Liver (tissue), 9 donors: ENCODE data around the gene FCRL5. TPM values are rescaled to one million over a fixed set of nuclear protein-coding genes. Genes with fewer than 3 reads are reported as not detected.

ENCODE experiments used
- DNase-seq: peaks from one replicate; pipeline ENCODE4 v3.0.0-alpha.2; 2017; ENCODE audit warnings: low spot score
- H3K27ac ChIP-seq, 2 donors: one replicate each; pipeline ENCODE4 v1.7.0; 2013; ENCODE audit warnings: inconsistent platforms in 2 of 2, low read length in 2 of 2, control low read depth in 1 of 2, low read depth in 1 of 2, mild to moderate bottlenecking in 1 of 2
- H3K27me3 ChIP-seq, 4 donors: one replicate each; pipeline versions ENCODE4 v1.6.1 to v1.7.0; 2013; ENCODE audit warnings: low read length in 3 of 4, inconsistent platforms in 1 of 4, mild to moderate bottlenecking in 1 of 4, moderate library complexity in 1 of 4; ENCODE audit not compliant: control insufficient read depth in 4 of 4, insufficient read depth in 4 of 4
- H3K36me3 ChIP-seq, 4 donors: one replicate each; pipeline versions ENCODE4 v1.6.1 to v1.7.0; 2013; ENCODE audit warnings: low read length in 3 of 4, mild to moderate bottlenecking in 3 of 4, low read depth in 1 of 4, moderate library complexity in 1 of 4; ENCODE audit not compliant: control insufficient read depth in 4 of 4, insufficient read depth in 3 of 4
- H3K4me1 ChIP-seq, 4 donors: one replicate each; pipeline versions ENCODE4 v1.6.1 to v1.7.0; 2013; ENCODE audit warnings: low read length in 3 of 4, mild to moderate bottlenecking in 3 of 4, moderate library complexity in 1 of 4; ENCODE audit not compliant: control insufficient read depth in 4 of 4, insufficient read depth in 4 of 4
- H3K4me3 ChIP-seq, 3 donors: one replicate each; pipeline versions ENCODE4 v1.6.1 to v1.7.0; 2013; ENCODE audit warnings: low read length in 3 of 3, control low read depth in 1 of 3, low read depth in 1 of 3, mild to moderate bottlenecking in 1 of 3
- H3K9ac ChIP-seq, 2 donors: one replicate each; pipeline ENCODE4 v1.7.0; 2013; ENCODE audit warnings: low read length in 2 of 2, mild to moderate bottlenecking in 2 of 2, moderate library complexity in 2 of 2, control low read depth in 1 of 2, low read depth in 1 of 2
- H3K9me3 ChIP-seq, 4 donors: one replicate each; pipeline versions ENCODE4 v1.6.1 to v1.7.0; 2013; ENCODE audit warnings: low read length in 3 of 4; ENCODE audit not compliant: control insufficient read depth in 4 of 4
- ATF3 ChIP-seq: IDR thresholded peaks from 2 replicates; pipeline ENCODE4 v1.6.1; 2016; ENCODE audit warnings: antibody characterized with exemption
- CTCF ChIP-seq: fragments of 150-350 bp; IDR thresholded peaks from 2 replicates; pipeline ENCODE4 v1.5.1; 2017; ENCODE audit warnings: improper control_type of control experiment, low read depth, low read length; ENCODE audit not compliant: missing input control
- EGR1 ChIP-seq, 2 donors: IDR thresholded peaks; 2 replicates each; pipeline ENCODE4 v1.6.1; 2016 to 2018; ENCODE audit warnings: antibody characterized with exemption in 2 of 2, low read depth in 2 of 2
- FOXA1 ChIP-seq: IDR thresholded peaks from 2 replicates; pipeline ENCODE4 v1.6.1; 2016; ENCODE audit warnings: antibody characterized with exemption
- FOXA2 ChIP-seq: IDR thresholded peaks from 2 replicates; pipeline ENCODE4 v1.6.1; 2016; ENCODE audit warnings: antibody characterized with exemption
- GABPA ChIP-seq, 2 donors: IDR thresholded peaks in 1 of 2; conservative IDR thresholded peaks in 1 of 2; 2 replicates each; pipeline ENCODE4 v1.6.1; 2016; ENCODE audit warnings: antibody characterized with exemption in 2 of 2, mild to moderate bottlenecking in 1 of 2, moderate library complexity in 1 of 2
- HNF4A ChIP-seq, 2 donors: conservative IDR thresholded peaks; 2 replicates each; pipeline ENCODE4 v1.6.1; 2016; ENCODE audit warnings: antibody characterized with exemption in 2 of 2, mild to moderate bottlenecking in 2 of 2
- HNF4G ChIP-seq: IDR thresholded peaks from 2 replicates; pipeline ENCODE4 v1.6.1; 2016; ENCODE audit warnings: antibody characterized with exemption
- JUND ChIP-seq, 2 donors: IDR thresholded peaks; 2 replicates each; pipeline ENCODE4 v1.6.1; 2016; ENCODE audit warnings: antibody characterized with exemption in 2 of 2
- MAX ChIP-seq: IDR thresholded peaks from 2 replicates; pipeline ENCODE4 v1.6.1; 2016; ENCODE audit warnings: antibody characterized with exemption
- NR2F2 ChIP-seq: IDR thresholded peaks from 2 replicates; pipeline ENCODE4 v1.6.1; 2016; ENCODE audit warnings: antibody characterized with exemption
- RAD21 ChIP-seq, 2 donors: IDR thresholded peaks; 2 replicates each; pipeline ENCODE4 v1.6.1; 2016; ENCODE audit warnings: antibody characterized with exemption in 2 of 2, mild to moderate bottlenecking in 2 of 2
- REST ChIP-seq: IDR thresholded peaks from 2 replicates; pipeline ENCODE4 v1.6.1; 2016; ENCODE audit warnings: antibody characterized with exemption, mild to moderate bottlenecking
- RXRA ChIP-seq, 2 donors: IDR thresholded peaks; 2 replicates each; pipeline ENCODE4 v1.6.1; 2017 to 2018; ENCODE audit warnings: antibody characterized with exemption in 2 of 2, mild to moderate bottlenecking in 1 of 2
- SP1 ChIP-seq: IDR thresholded peaks from 2 replicates; pipeline ENCODE4 v1.6.1; 2018; ENCODE audit warnings: antibody characterized with exemption, mild to moderate bottlenecking
- TAF1 ChIP-seq: conservative IDR thresholded peaks from 2 replicates; pipeline ENCODE4 v1.6.1; 2016; ENCODE audit warnings: antibody characterized with exemption, mild to moderate bottlenecking
- YY1 ChIP-seq: IDR thresholded peaks from 2 replicates; pipeline ENCODE4 v1.6.1; 2016; ENCODE audit warnings: antibody characterized with exemption, mild to moderate bottlenecking
- ZBTB33 ChIP-seq: IDR thresholded peaks from 2 replicates; pipeline ENCODE4 v1.6.1; 2016; ENCODE audit warnings: antibody characterized with exemption
- WGBS: extraction: QIAGEN DNeasy Blood & Tissue Kit; methylation state at CpG from one replicate; pipeline ENCODE4 v1.1.7; 2013; 5-methylcytosine and 5-hydroxymethylcytosine counted together
- polyA plus RNA-seq, 2 donors: library from polyadenylated mRNA; stranded (reverse) in 1 of 2; unstranded in 1 of 2; fragments of 200-250 nt in 1 of 2; fragments of >200 nt in 1 of 2; fragmentation: Nextera tagmentation in 1 of 2; extraction: Ambion mirVana in 1 of 2; gene quantifications; one replicate each; pipeline versions ENCODE4 v1.2.1 to v1.2.3, GENCODE V29; 2013 to 2015
- total RNA-seq, 2 donors: library from RNA; depleted of rRNA; stranded (reverse); fragments of >200 nt; gene quantifications; one replicate each; pipeline ENCODE4 v1.2.3, GENCODE V29; 2014
- donor health status: healthy.
- donor health status: healthy.
- donor health status: healthy.
- donor health status: healthy.
- donor health status: healthy.

Gene FCRL5
- total and polyA plus RNA-seq, 4 donors, result 0.10 to 0.72 (median 0.52) TPM

GRCh38 chr1:157532569-157532968 lies 19.7 kb downstream of the FCRL5 start:
- no peaks in the 10 kb centered on the region for H3K9me3 ChIP-seq
- H3K4me3 ChIP-seq, result no peak overlapping the region
- no peaks in the 10 kb centered on the region for H3K4me1 ChIP-seq
- WGBS, result 76% methylated on average over 3 of the region's 3 CpGs
- no peaks in the 10 kb centered on the region for H3K36me3 ChIP-seq
- H3K27ac ChIP-seq, result no peak overlapping the region
- no peak for DNase-seq
- H3K9ac ChIP-seq, result no peak overlapping the region
- H3K27me3 ChIP-seq, result no peaks in the 10 kb centered on the region
- TF ChIP-seq RXRA (IDR thresholded peaks at IDR 0.05) (no peak), GABPA (IDR thresholded peaks at IDR 0.05 in 1 of 2, conservative IDR thresholded peaks at IDR 0.05 in 1 of 2) (no peak), MAX (no peak), YY1 (no peak), EGR1 (IDR thresholded peaks at IDR 0.05; ENCODE audit: low read depth in 2 of 2) (no peak), REST (no peak), HNF4A (conservative IDR thresholded peaks at IDR 0.05) (no peak), NR2F2 (no peak), SP1 (no peak), FOXA2 (no peak), FOXA1 (no peak), ZBTB33 (no peak), TAF1 (no peak), CTCF (no peak)

GRCh38 chr1:157523774-157524493 lies 28.4 kb downstream of the FCRL5 start:
- H3K4me3 ChIP-seq, result no peak overlapping the region
- no peak overlapping the region for H3K9ac ChIP-seq
- no peak overlapping the region for H3K27ac ChIP-seq
- no peak for TF ChIP-seq GABPA (IDR thresholded peaks at IDR 0.05 in 1 of 2, conservative IDR thresholded peaks at IDR 0.05 in 1 of 2)
- TF ChIP-seq REST, result no peak
- TF ChIP-seq ATF3, result no peak
- no peak for TF ChIP-seq CTCF
- no peak for TF ChIP-seq RXRA (IDR thresholded peaks at IDR 0.05)
- no peak for TF ChIP-seq JUND (IDR thresholded peaks at IDR 0.05)
- TF ChIP-seq SP1, result no peak
- TF ChIP-seq HNF4G, result no peak
- TF ChIP-seq RAD21 (IDR thresholded peaks at IDR 0.05), result no peak
- TF ChIP-seq NR2F2, result no peak
- TF ChIP-seq EGR1 (IDR thresholded peaks at IDR 0.05; ENCODE audit: low read depth in 2 of 2), result no peak
- TF ChIP-seq HNF4A (conservative IDR thresholded peaks at IDR 0.05), result no peak

More at GRCh38 chr1:157523774-157524493, 28.4 kb downstream of the FCRL5 start:
- H3K9me3 ChIP-seq, result no peaks in the 10 kb centered on the region
- no peaks in the 10 kb centered on the region for H3K4me1 ChIP-seq
- no peak for DNase-seq
- WGBS, result 86% methylated on average over 5 of the region's 5 CpGs
- H3K27me3 ChIP-seq, result peaks cover 0 to 7% (median 0%) of the 10 kb centered on the region in 4 donors
- no peaks in the 10 kb centered on the region for H3K36me3 ChIP-seq
